Epithelial cell of proximal tubule (primary cell): ENCODE data around the gene KRTAP10-8. TPM values are rescaled to one million over a fixed set of nuclear protein-coding genes. Genes with fewer than 3 reads are reported as not detected.
"Not testable (repeated sequence)": the region's sequence is repeated elsewhere in the genome, so short reads cannot be mapped to it uniquely, and the experiment has no call there.

Source experiments
- DNase-seq: peaks from one replicate; pipeline ENCODE4 v3.0.0-alpha.2; 2011; ENCODE audit warnings: low read depth
- H3K4me3 ChIP-seq: 2 replicates; pipeline ENCODE4 v1.5.1; 2011; ENCODE audit warnings: low read depth, mild to moderate bottlenecking, low read length
- total RNA-seq: library from RNA; depleted of rRNA; stranded (reverse); fragments of >200 nt; gene quantifications from 2 replicates; pipeline ENCODE4 v1.2.3, GENCODE V29; 2015
- TF ChIP-seq, protein P1 (sequence below): conservative IDR thresholded peaks from 2 replicates; pipeline ENCODE4 v1.5.1; 2012; ENCODE audit warnings: low read depth, mild to moderate bottlenecking, low read length

Gene KRTAP10-8
- total RNA-seq, 1 donor from 2014 or later = not detected

DNA sequence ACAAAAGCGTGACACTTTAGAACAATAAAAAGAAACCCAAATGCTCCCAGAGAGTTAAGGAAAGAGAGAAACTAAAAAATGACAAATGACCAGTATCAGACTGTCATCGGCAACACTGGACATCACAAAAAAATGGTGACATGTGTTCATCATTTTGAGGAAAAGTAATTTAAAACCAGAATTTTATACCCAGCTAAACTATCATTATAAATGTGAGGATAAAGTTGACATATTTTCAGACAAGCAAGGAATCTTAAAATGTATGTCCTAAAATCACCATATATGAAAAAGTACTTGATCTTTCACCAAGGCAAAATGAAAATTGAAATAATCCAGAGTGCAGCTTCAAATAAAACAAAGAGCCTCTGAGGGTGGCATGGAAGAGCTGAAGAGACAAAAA, 33.0 kb downstream of the KRTAP10-8 start:
- DNase-seq = no peak
- TF ChIP-seq, protein P1, sequence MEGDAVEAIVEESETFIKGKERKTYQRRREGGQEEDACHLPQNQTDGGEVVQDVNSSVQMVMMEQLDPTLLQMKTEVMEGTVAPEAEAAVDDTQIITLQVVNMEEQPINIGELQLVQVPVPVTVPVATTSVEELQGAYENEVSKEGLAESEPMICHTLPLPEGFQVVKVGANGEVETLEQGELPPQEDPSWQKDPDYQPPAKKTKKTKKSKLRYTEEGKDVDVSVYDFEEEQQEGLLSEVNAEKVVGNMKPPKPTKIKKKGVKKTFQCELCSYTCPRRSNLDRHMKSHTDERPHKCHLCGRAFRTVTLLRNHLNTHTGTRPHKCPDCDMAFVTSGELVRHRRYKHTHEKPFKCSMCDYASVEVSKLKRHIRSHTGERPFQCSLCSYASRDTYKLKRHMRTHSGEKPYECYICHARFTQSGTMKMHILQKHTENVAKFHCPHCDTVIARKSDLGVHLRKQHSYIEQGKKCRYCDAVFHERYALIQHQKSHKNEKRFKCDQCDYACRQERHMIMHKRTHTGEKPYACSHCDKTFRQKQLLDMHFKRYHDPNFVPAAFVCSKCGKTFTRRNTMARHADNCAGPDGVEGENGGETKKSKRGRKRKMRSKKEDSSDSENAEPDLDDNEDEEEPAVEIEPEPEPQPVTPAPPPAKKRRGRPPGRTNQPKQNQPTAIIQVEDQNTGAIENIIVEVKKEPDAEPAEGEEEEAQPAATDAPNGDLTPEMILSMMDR = no peak

DNA sequence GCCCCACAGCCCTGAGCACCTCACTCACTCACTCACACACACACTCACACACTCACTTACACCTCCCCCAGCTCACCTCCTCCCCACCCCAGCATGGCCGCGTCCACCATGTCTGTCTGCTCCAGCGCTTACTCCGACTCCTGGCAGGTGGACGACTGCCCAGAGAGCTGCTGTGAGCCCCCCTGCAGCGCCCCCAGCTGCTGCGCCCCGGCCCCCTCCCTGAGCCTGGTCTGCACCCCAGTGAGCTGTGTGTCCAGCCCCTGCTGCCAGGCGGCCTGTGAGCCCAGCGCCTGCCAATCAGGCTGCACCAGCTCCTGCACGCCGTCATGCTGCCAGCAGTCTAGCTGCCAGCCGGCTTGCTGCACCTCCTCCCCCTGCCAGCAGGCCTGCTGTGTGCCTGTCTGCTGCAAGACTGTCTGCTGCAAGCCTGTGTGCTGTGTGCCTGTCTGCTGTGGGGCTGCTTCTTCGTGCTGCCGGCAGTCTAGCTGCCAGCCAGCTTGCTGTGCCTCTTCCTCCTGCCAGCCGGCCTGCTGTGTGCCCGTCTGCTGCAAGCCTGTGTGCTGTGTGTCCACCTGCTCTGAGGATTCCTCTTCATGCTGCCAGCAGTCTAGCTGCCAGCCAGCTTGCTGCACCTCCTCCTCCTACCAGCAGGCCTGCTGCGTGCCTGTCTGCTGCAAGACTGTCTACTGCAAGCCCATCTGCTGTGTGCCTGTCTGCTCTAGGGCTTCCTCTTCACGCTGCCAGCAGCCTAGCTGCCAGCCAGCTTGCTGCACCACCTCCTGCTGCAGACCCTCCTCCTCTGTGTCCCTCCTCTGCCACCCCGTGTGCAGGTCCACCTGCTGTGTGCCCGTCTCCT, 34.7 kb downstream of the KRTAP10-8 start, which contains the start of gene KRTAP10-11:
TSS of gene KRTAP10-11 (plus strand) at position 49 of the 856 bp plus-strand sequence. CDS start at position 94, 45 bp downstream.
- not testable (repeated sequence) for DNase-seq, H3K4me3 ChIP-seq

More for the DNA sequence above, 33.0 kb downstream of the KRTAP10-8 start:
- no peak overlapping the region for H3K4me3 ChIP-seq

DNA sequence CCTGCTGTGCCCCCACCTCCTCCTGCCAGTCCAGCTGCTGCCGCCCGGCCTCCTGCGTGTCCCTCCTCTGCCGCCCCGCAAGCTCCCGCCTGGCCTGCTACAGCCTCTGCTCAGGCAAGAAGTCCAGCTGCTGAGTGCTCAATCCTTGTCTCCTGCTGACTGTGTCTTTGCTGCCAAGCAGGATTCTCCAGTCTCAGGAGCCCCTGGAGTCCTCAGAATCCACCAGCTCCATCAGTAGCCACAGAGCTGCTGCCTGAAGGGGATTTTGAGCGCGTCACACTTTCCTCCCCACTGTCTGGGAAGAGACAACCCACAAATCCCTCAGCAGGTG, 35.3 kb downstream of the KRTAP10-8 start:
- TF ChIP-seq, protein P1 = no peak
- no peak overlapping the region for H3K4me3 ChIP-seq
- no peak for DNase-seq

DNA sequence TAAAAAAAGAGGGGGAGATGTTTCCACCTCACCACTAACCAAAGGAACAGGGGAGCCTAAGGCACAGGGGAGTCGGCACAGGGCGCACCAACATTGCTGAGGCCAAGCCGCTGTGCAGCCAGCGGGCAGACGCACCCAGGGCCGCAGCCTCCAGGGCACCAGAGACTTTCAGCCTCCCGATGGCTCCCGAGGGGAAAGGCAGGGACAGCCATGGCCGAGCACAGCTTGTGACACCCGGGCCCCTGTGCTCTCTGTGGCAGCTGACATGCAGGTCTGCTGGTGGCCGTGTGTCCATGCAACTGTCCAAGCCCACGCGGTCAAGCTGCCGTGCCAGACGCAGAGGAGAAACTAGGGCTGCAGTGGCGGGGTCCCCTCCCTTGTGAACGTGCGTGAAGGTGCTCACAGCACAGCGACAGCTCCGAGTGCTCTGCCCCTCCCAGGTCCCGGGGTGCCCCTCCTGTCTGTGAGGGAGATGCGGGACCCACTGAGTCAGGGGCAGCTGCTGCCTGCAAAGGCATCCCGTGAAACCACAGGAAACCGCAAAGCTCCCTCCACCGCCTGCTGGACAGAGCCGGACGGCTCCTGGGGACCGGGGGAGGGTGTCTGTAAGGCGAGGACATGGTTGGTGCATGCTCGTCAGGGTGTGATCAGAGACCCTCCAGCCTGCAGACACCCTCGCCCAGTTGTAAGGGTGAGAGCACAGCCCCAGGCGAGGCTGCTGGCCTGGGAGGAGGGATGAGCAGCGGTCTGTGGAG, 36.9 kb downstream of the KRTAP10-8 start:
- H3K4me3 ChIP-seq = no peak overlapping the region
- no peak for DNase-seq
- TF ChIP-seq, protein P1 = no peak

DNA sequence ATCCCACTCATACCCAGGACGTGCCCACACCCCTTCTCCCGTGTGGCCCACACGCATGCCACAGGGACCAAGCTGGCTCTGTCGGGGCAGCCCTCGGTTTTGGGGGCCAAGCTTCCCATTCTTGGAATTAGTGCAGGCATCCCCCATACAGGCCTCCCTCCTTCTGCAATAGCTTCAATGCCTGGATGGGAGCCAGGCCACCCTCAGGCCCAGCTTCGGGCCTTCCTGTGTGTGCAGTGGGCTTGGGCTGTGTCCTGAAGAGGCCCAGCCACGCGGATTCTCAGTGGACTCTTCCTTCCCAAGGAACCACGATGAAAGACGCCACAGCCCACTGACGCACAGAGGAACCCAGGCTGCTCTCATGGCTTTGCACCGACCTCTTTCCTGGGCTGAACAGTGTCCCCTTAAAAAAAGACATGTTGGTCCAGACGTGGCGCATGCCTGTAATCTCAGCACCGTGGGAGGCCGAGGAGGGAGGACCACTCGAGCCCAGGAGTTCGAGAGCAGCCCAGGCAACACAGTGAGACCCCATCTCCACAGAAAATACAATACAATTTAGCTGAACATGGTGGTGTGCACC, 37.7 kb downstream of the KRTAP10-8 start:
- TF ChIP-seq, protein P1 = no peak
- H3K4me3 ChIP-seq = no peak overlapping the region
- no peak for DNase-seq

DNA sequence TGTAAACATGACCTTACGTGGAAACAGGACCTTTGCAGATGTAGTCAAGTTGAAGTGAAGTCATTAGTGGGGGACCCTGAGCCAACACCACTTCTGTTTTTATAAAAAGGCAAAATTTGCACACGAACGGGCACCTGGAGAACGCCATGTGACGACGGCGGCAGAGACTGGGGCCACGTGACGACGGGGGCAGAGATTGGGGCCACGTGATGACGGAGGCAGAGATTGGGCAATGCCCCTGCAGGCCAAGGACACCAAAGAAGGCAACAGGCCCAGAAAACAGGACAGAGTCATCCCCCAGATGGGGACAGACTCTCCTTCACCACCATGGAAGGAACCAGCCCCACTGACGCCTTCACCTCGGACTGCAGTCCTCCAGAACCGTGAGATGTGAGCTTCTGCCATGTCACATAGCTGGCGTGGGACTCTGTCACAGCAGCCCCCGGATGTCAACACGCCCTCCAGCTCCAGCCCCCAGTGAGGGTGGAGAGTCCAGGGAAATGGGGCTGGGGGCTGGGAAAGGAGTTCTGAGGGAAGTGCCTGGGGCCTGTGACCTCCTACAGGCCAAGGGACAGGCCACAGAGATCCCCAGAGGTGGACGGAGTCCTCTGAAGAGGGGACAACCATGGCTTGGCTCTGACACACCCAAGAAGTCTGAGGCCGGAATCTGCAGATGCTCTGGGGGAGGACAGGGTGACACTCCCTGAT, 38.5 kb downstream of the KRTAP10-8 start:
- TF ChIP-seq, protein P1 = no peak
- DNase-seq = no peak
- H3K4me3 ChIP-seq = no peak overlapping the region
